GM12891 (cell line): ENCODE results near the gene SAMD8.

ENCODE experiments used
- POLR2A ChIP-seq: IDR thresholded peaks from 2 replicates; pipeline ENCODE4 v1.6.1; 2011; ENCODE audit warnings: low read depth, low read length, control low read depth
- POLR2AphosphoS5 ChIP-seq: IDR thresholded peaks from 2 replicates; pipeline ENCODE4 v1.6.1; 2011; ENCODE audit warnings: low read depth, low read length, control low read depth
- TAF1 ChIP-seq: IDR thresholded peaks from 2 replicates; pipeline ENCODE4 v1.6.1; 2011; ENCODE audit warnings: low read depth, low read length, control low read depth

- TF ChIP-seq POLR2A (no peak), POLR2AphosphoS5 (no peak), TAF1 (no peak)
Observed at GRCh38 chr10:75084834-75085384, 26.5 kb upstream of the SAMD8 start.
